Measurements from ENCODE around the gene INPP1. TPM values are rescaled to one million over a fixed set of nuclear protein-coding genes. Genes with fewer than 3 reads are reported as not detected.

Gene INPP1
- total RNA-seq, 6 donors from 2014 or later = 17.6 to 37.6 (median 26.9) TPM

DNA sequence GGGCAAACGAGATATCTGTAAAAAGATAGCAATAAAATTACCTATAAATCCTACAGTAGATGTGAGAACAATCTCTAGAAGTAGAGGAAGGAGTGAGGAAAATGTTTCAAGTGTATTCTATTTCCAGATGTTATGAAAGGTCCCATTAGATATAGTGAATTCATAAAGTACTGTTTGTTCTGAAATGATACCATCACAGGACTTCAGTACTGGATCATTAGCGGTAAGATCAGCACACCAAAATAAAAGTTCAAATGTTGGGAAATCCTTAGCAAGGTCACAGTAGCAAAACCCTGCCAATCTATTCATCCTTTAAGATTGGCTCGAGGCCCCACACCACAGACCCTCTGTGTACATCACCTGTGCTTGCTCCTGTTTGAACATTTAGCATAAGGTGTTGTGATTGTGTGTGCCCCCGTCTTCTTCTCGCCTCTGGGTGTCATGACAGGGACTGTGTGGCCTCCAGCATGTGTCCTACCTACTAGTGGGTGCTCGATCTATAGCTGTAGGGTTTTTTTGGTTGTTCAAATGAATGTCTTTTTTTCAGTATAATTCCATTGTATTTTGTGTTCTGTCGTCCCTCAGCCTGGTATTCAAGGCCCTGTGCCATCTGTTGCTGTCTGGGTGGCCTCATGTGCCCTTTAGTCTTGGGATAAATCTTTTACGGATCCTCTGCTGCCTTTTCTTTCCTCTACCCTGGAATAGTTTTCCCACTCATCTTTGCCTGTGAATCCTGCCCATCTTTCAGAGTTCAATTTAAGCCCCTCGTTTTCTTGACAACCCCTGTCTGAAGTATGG is 73.9 kb downstream of the INPP1 start:
- ATAC-seq (ENCODE audit: low FRiP score in 2 of 2) (peak in 1 of 2 donors; percentile 40), DNase-seq (no peak)
- Histone ChIP-seq H3K4me1 (peaks cover 25 to 44% (median 30%) of the 10 kb centered on the region in 4 donors), H3K27ac (peak overlapping the region; percentile 5 to 50 (median 31)), H3K9me3 (no peaks in the 10 kb centered on the region), H3K27me3 (no peaks in the 10 kb centered on the region), H3K4me3 (no peak overlapping the region), H3K36me3 (no peaks in the 10 kb centered on the region)
- 86 to 88% methylated on average over 9 of the region's 9 CpGs for WGBS, 2 donors
- TF ChIP-seq, protein P1, sequence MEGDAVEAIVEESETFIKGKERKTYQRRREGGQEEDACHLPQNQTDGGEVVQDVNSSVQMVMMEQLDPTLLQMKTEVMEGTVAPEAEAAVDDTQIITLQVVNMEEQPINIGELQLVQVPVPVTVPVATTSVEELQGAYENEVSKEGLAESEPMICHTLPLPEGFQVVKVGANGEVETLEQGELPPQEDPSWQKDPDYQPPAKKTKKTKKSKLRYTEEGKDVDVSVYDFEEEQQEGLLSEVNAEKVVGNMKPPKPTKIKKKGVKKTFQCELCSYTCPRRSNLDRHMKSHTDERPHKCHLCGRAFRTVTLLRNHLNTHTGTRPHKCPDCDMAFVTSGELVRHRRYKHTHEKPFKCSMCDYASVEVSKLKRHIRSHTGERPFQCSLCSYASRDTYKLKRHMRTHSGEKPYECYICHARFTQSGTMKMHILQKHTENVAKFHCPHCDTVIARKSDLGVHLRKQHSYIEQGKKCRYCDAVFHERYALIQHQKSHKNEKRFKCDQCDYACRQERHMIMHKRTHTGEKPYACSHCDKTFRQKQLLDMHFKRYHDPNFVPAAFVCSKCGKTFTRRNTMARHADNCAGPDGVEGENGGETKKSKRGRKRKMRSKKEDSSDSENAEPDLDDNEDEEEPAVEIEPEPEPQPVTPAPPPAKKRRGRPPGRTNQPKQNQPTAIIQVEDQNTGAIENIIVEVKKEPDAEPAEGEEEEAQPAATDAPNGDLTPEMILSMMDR (IDR thresholded peaks at IDR 0.05) = no peak
- TF ChIP-seq EP300 (IDR thresholded peaks at IDR 0.05) (peak in 1 of 4 donors; percentile 25), POLR2A (IDR thresholded peaks at IDR 0.05) (no peak), POLR2AphosphoS5 (IDR thresholded peaks at IDR 0.05) (no peak)

GRCh38 chr2:190418727-190419126 is 75.3 kb downstream of the INPP1 start:
- peak in 1 of 2 donors; percentile 23 for ATAC-seq (ENCODE audit: low FRiP score in 2 of 2)
- H3K27ac ChIP-seq = peak overlapping the region in 2 of 4 donors; percentile 40 to 50
- H3K4me1 ChIP-seq = peaks cover 17 to 37% (median 26%) of the 10 kb centered on the region in 4 donors
- no peak overlapping the region for H3K4me3 ChIP-seq
- DNase-seq = no peak
- 45 to 64% methylated on average over 1 of the region's 1 CpG for WGBS, 2 donors
- H3K9me3 ChIP-seq = no peaks in the 10 kb centered on the region
- no peaks in the 10 kb centered on the region for H3K36me3 ChIP-seq
- TF ChIP-seq, protein P1 (IDR thresholded peaks at IDR 0.05) = no peak
- TF ChIP-seq POLR2AphosphoS5 (IDR thresholded peaks at IDR 0.05) (no peak), POLR2A (IDR thresholded peaks at IDR 0.05) (no peak), EP300 (IDR thresholded peaks at IDR 0.05) (no peak)
- H3K27me3 ChIP-seq = no peaks in the 10 kb centered on the region

GRCh38 chr2:190420801-190421200 is 77.4 kb downstream of the INPP1 start:
- Histone ChIP-seq H3K27ac (peak overlapping the region in 2 of 4 donors; percentile 9 to 39), H3K36me3 (no peaks in the 10 kb centered on the region), H3K4me1 (peaks cover 15 to 34% (median 28%) of the 10 kb centered on the region in 4 donors), H3K27me3 (no peaks in the 10 kb centered on the region), H3K9me3 (no peaks in the 10 kb centered on the region), H3K4me3 (no peak overlapping the region)
- TF ChIP-seq POLR2AphosphoS5 (IDR thresholded peaks at IDR 0.05) = no peak
- TF ChIP-seq, protein P1 (IDR thresholded peaks at IDR 0.05) = no peak
- no peak for TF ChIP-seq POLR2A (IDR thresholded peaks at IDR 0.05)
- TF ChIP-seq EP300 (IDR thresholded peaks at IDR 0.05) = no peak
- DNase-seq (no peak), ATAC-seq (ENCODE audit: low FRiP score in 2 of 2) (no peak)
- WGBS, 2 donors = 19 to 31% methylated on average over 1 of the region's 1 CpG

Other genes with a start within 250 kb of the INPP1 start
- gene HIBCH, start 23.8 kb upstream of the INPP1 start, total RNA-seq = 10 to 100 TPM; 10.1 to 24.2 (median 14.7) TPM
- gene MFSD6, start 64.8 kb downstream of the INPP1 start, total RNA-seq = 100 to 1,000 TPM in 2 of 6 donors, 10 to 100 TPM in 4; 46.9 to 136 (median 80.4) TPM
- gene NEMP2, start 191.1 kb downstream of the INPP1 start, total RNA-seq = 1 to 10 TPM; 2.6 to 7.4 (median 4.3) TPM

All from upper lobe of left lung (tissue), 6 donors.